Stimulated activated CD8-positive, alpha-beta memory T cell treated with anti-CD3 and anti-CD28 coated beads, Interleukin-7, amount 100 ng/mL, for 48 hours (primary cell): ENCODE results near the gene SNRPA.
"Not testable (repeated sequence)": the region's sequence is repeated elsewhere in the genome, so short reads cannot be mapped to it uniquely, and the experiment has no call there.

Experiments used
- DNase-seq, 2 donors: peaks; one replicate each; pipeline ENCODE4 v3.0.0-alpha.2; 2020; ENCODE audit warnings: low read depth in 1 of 2; ENCODE audit errors: extremely low read depth in 1 of 2

SNRPA gene

DNA sequence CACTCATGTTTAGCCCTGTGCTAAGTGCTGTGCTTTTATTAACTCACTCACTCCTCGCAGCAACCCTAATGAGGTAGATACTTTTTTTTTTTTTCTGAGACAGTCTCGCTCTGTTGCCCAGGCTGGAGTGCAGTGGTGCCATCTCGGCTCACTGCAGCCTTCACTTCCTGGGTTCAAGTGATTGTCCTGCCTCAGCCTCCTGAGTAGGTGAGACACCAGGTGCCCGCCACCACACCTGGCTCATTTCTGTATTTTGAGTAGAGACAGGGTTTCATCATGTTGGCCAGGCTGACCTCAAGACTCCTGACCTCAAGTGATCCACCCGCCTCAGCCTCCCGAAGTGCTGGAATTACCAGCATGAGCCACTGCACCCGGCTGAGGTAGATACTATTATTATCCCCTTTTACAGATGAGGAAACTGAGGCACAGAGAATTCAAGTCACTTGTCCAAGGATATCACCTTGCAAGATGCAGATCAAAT, 31.5 kb upstream of the SNRPA start:
- DNase-seq = no peak

GRCh38 chr19:40721140-40721486, 29.9 kb upstream of the SNRPA start:
- no peak for DNase-seq

- DNase-seq = no peak
Observed at GRCh38 chr19:40721936-40722661, 28.9 kb upstream of the SNRPA start.

- no peak for DNase-seq
Observed at GRCh38 chr19:40723661-40724254, 27.2 kb upstream of the SNRPA start.

GRCh38 chr19:40724315-40724714, 26.7 kb upstream of the SNRPA start:
- no peak for DNase-seq

GRCh38 chr19:40724855-40725254, 26.1 kb upstream of the SNRPA start:
- no peak for DNase-seq

DNA sequence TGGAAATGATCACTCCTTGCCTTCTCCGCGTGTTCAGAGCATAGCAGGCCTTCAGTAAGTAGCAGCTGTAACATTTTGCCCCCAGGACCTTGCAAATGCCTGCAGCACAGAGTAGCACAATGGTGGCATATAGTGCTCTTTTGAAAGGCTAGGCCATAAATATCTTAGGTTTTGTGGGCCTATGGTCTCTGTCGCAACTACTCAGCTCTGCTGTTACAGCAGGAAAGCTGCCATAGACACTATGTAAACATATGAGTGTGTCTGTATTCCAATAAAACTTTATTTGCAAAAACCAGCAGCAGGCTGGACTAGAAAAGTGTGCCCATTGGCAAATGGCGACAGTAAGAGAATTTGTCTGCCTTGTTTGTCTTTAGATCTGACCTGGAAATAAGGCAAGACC, 24.7 kb upstream of the SNRPA start:
- no peak for DNase-seq

GRCh38 chr19:40730065-40730464, 20.9 kb upstream of the SNRPA start:
- DNase-seq = not testable (repeated sequence)

DNA sequence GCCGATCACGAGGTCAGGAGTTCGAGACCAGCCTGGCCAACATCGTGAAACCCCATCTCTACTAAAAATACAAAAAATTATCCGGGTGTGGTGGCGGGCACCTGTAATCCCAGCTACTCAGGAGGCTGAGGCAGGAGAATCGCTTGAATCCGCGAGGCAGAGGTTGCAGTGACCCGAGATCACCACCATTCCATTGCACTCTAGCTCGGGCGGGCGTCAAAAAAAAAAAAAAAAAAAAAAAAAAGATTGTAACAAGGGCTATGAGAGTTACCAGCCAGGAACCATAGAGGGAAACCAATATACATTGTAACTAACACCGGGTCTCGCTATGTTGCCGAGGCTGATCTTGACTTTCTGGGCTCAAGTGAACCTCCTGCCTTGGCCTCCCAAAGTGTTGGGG, 18.7 kb upstream of the SNRPA start:
- DNase-seq = not testable (repeated sequence)

- DNase-seq = no peak
Observed at GRCh38 chr19:40733149-40733548, 17.9 kb upstream of the SNRPA start.

GRCh38 chr19:40735013-40735771, 15.8 kb upstream of the SNRPA start:
- no peak for DNase-seq

DNA sequence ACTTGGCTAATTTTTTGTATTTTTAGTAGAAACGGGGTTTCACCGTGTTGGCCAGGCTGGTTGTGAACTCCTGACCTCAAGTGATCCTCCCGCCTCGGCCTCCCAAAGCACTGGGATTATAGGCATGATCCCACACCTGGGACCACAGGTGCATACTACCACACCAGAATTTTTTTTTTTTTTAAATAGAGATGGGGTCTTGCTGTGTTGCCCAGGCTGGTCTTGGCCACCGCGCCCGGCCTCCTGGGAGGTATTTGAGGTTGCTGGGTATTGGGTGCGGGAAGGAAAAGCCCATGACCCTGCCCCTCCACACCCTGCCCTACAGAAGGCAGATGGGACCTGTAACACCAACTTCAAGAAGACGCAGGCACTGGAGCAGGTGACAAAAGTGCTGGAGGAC, 14.3 kb upstream of the SNRPA start:
- DNase-seq = no peak

DNA sequence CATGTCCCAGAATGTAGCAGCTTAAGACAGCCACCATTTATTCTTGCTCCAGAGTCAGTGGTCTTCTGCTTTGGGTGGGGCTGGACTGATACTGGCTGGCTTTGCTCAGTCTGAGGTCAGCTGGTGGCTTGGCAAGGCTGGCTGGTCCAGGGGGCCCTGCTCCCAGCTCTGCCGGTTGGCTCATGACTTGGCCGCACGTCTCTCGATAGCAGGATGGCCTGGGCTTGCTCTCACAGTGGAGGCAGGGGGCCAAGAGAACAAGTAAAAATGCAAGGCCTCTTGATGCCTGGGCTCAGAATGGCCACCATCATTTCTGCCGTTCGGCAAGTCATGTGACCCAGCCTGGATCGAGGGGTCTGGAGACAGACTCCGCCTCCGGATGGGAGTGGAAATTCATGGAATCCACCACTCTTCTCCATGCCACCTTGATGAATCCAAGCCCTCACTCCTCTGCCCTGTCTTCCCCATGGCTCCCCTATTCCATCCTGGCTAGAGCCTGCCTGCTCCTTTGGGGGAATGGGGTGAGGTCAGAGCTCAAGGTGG, 13.8 kb upstream of the SNRPA start:
- no peak for DNase-seq

- no peak for DNase-seq
Observed at GRCh38 chr19:40739030-40739839, 11.8 kb upstream of the SNRPA start.

DNA sequence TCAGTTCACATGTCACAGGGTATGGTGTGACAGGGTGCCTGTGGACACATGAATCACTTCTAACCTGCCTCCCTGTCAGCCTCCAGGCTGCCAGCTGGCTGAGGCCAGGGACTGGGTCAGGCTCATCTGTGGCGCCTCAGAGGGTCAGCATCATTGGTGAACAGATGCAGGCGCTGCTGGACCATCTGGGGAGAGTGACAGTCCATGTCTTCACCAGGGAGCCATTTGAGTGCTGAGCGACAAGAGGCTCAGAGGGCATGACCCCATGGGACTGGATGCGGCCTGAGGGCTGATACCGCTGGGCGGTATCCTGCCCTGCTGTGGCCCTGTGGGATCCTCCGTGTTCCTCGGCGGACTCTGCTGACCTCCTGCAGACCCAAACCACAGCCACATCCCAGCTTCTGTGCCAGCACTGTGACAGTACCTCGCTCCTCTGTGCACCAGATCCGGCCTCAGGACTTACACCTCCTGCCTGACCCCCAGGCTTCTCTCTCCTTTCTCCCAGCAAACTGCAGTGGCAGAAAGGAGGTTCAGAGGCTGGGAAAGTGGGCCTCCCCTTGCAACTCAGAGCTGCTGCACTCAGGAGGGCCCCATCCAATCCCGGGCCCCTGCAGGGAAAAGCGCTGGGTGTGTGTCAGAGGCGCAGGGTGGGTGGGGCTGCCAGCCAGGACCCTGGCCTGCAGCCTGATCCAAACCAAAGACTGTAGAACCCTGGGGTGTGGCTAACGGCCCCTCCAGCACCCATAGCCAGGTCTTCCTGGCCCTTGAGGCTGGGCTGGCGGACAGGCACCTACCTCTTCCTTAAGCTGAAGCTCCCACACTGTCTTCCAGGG, 10.9 kb upstream of the SNRPA start:
- no peak for DNase-seq

DNA sequence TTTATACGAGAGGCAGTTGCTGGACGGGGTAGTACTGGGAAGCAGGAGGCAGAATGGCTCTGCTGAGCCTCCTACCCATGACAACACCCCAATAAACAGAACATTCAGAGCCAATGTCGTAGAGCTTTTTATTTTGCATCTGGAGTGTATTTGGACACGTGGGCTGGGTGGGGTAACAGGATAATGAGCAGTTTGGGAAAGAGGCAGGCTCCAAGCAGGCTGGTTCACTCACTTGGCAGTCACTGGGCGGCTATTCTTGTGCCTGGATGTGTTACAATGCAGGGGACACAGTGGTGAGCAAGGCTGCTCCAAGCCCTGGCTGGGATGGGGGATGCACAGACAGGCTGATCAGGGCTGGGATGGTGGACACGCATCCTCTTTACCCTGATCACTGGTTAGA, 10.3 kb upstream of the SNRPA start:
- DNase-seq = no peak

- DNase-seq = no peak
Observed at GRCh38 chr19:40741527-40742390, 9.2 kb upstream of the SNRPA start.

DNA sequence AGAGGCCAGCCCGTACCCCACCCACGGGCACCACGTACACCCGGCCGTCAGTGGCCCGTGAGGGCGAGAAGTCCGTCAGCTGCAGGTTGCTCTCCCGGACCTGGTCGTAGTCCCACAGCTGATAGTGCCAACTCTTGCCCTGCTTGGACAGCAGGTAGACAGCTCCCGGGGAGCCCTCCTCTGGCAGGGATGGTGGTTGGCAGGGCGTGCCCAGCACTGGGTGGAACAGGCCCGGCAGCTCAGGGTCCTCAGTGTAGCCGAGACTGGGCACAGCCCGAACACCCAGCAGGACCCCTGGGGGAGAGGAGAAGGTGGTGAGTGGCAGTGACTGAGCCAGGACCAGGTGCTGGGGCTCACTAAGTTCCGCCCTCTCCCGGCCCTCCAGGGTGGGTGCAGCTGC, 8.5 kb upstream of the SNRPA start:
- no peak for DNase-seq

GRCh38 chr19:40742886-40743285, 8.1 kb upstream of the SNRPA start:
- no peak for DNase-seq
